COLO829 (cell line): ENCODE measurements around the gene C16orf90.
"Not testable (repeated sequence)": the region's sequence is repeated elsewhere in the genome, so short reads cannot be mapped to it uniquely, and the experiment has no call there.

Experiments used
- DNase-seq: peaks from one replicate; pipeline ENCODE4 v3.0.0; 2012; ENCODE audit warnings: low spot score

Gene C16orf90

GRCh38 chr16:3511286-3512180 is 16.2 kb upstream of the C16orf90 start:
- DNase-seq, result no peak

- DNase-seq, result no peak
Observed at GRCh38 chr16:3510416-3510815, 15.1 kb upstream of the C16orf90 start.

- no peak for DNase-seq
Observed at GRCh38 chr16:3509470-3509928, 14.2 kb upstream of the C16orf90 start.

- no peak for DNase-seq
Observed at GRCh38 chr16:3508736-3509135, 13.4 kb upstream of the C16orf90 start.

GRCh38 chr16:3503523-3503922 is 8.2 kb upstream of the C16orf90 start:
- no peak for DNase-seq

GRCh38 chr16:3501783-3502400 is 6.6 kb upstream of the C16orf90 start:
- DNase-seq, result no peak

GRCh38 chr16:3501412-3501761 is 6.1 kb upstream of the C16orf90 start:
- not testable (repeated sequence) for DNase-seq

GRCh38 chr16:3498988-3499387 is 3.7 kb upstream of the C16orf90 start:
- DNase-seq, result no peak

GRCh38 chr16:3497771-3498170 is 2.5 kb upstream of the C16orf90 start:
- DNase-seq, result no peak

GRCh38 chr16:3496386-3496785 is 1.1 kb upstream of the C16orf90 start:
- no peak for DNase-seq

GRCh38 chr16:3494386-3494973 is 809 bp downstream of the C16orf90 start:
- no peak for DNase-seq

GRCh38 chr16:3492356-3492755 is 2.9 kb downstream of the C16orf90 start:
- DNase-seq, result no peak

GRCh38 chr16:3490911-3491629 is 4.2 kb downstream of the C16orf90 start:
- DNase-seq, result no peak

GRCh38 chr16:3488801-3489200 is 6.5 kb downstream of the C16orf90 start:
- no peak for DNase-seq

GRCh38 chr16:3487521-3488410 is 7.5 kb downstream of the C16orf90 start:
- DNase-seq, result no peak

- no peak for DNase-seq
Observed at GRCh38 chr16:3486506-3487215, 8.6 kb downstream of the C16orf90 start.

GRCh38 chr16:3485821-3486505 is 9.3 kb downstream of the C16orf90 start:
- DNase-seq, result no peak

- DNase-seq, result no peak
Observed at GRCh38 chr16:3485097-3485745, 10.1 kb downstream of the C16orf90 start.

- no peak for DNase-seq
Observed at GRCh38 chr16:3484318-3485096, 10.8 kb downstream of the C16orf90 start.
